Bronchial epithelial cell (primary cell): ENCODE measurements around the gene TPD52L2. TPM values are rescaled to one million over a fixed set of nuclear protein-coding genes. Genes with fewer than 3 reads are reported as not detected.

ENCODE experiments used
- DNase-seq: peaks from one replicate; pipeline ENCODE4 v3.0.0-alpha.2; 2010; ENCODE audit warnings: low read depth
- FAIRE-seq: peaks from 2 replicates; lab custom pipeline; 2011; peaks lifted over from hg19 to GRCh38; lab: Jason Lieb, UNC
- H3K27me3 ChIP-seq: 2 replicates; pipeline ENCODE4 v1.5.1; 2011; ENCODE audit warnings: low read length; ENCODE audit not compliant: control insufficient read depth, insufficient read depth
- H3K36me3 ChIP-seq: 2 replicates; pipeline ENCODE4 v1.5.1; 2011; ENCODE audit warnings: low read length; ENCODE audit not compliant: control insufficient read depth, insufficient read depth
- H3K4me3 ChIP-seq: 2 replicates; pipeline ENCODE4 v1.5.1; 2011; ENCODE audit warnings: mild to moderate bottlenecking, low read depth, low read length, control low read depth
- total RNA-seq: library from RNA; depleted of rRNA; stranded (reverse); fragments of >200 nt; gene quantifications from 2 replicates; pipeline ENCODE4 v1.2.1, GENCODE V29; 2014
- TF ChIP-seq, protein P1 (sequence below): IDR thresholded peaks from 2 replicates; pipeline ENCODE4 v1.5.1; 2011; ENCODE audit warnings: mild to moderate bottlenecking, moderate library complexity, low read length, control low read depth, inconsistent platforms; ENCODE audit not compliant: insufficient read depth, severe bottlenecking

TPD52L2 gene
- total RNA-seq, 1 donor from 2014 or later: 172 TPM

DNA sequence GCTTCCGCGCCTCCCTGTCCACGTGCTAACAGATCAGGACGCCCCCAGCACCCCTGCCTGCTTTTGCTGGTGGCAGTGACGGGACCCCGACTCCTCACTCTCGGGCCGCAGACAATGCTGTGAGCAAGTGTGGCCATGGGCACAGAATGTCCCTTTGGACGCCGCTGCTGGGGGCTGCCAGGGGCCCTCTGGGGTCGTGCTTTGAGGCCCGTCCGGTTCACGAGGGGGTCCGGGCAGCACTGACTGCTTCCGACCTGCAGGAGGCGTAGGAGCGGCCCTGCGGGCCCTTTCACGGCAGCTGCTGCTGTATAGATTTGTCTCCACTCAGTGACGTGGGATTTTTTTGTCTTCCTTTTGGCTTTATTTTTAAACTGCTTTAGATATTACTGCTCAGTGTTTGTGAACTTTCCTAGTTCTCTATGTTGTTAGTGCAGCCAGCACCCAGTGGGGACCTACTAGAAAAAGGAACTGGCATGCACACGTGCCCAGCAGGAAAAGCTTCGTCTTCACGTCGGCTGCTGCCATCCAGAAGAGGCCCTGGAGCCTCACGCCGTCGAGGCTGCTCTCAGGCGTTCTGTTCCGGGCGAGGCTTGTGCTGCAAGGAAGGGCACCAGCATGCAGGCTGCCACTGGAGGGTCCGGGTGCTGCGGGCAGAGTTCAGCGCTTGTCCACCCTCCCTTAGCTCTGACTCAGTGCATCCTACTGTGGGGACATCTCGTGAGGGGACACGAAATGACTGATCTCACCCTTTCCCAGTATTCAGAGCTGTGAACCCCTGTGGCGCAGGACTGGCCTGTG lies 69.4 kb downstream of the TPD52L2 start:
- no peaks in the 10 kb centered on the region for H3K27me3 ChIP-seq
- peaks cover 38% of the 10 kb centered on the region for H3K36me3 ChIP-seq
- TF ChIP-seq, protein P1, sequence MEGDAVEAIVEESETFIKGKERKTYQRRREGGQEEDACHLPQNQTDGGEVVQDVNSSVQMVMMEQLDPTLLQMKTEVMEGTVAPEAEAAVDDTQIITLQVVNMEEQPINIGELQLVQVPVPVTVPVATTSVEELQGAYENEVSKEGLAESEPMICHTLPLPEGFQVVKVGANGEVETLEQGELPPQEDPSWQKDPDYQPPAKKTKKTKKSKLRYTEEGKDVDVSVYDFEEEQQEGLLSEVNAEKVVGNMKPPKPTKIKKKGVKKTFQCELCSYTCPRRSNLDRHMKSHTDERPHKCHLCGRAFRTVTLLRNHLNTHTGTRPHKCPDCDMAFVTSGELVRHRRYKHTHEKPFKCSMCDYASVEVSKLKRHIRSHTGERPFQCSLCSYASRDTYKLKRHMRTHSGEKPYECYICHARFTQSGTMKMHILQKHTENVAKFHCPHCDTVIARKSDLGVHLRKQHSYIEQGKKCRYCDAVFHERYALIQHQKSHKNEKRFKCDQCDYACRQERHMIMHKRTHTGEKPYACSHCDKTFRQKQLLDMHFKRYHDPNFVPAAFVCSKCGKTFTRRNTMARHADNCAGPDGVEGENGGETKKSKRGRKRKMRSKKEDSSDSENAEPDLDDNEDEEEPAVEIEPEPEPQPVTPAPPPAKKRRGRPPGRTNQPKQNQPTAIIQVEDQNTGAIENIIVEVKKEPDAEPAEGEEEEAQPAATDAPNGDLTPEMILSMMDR: peak; percentile 42
- FAIRE-seq (no peak), DNase-seq (no peak)
- H3K4me3 ChIP-seq: no peak overlapping the region

GRCh38 chr20:63935447-63935846 lies 70.4 kb downstream of the TPD52L2 start:
- Histone ChIP-seq H3K27me3 (no peaks in the 10 kb centered on the region), H3K4me3 (no peak overlapping the region), H3K36me3 (peaks cover 38% of the 10 kb centered on the region)
- TF ChIP-seq, protein P1: no peak
- DNase-seq: no peak
- FAIRE-seq: no peak

- Histone ChIP-seq H3K27me3 (no peaks in the 10 kb centered on the region), H3K4me3 (no peak overlapping the region), H3K36me3 (peaks cover 23% of the 10 kb centered on the region)
- FAIRE-seq (no peak), DNase-seq (no peak)
- TF ChIP-seq, protein P1: no peak
Observed at GRCh38 chr20:63937596-63937995, 72.5 kb downstream of the TPD52L2 start.

DNA sequence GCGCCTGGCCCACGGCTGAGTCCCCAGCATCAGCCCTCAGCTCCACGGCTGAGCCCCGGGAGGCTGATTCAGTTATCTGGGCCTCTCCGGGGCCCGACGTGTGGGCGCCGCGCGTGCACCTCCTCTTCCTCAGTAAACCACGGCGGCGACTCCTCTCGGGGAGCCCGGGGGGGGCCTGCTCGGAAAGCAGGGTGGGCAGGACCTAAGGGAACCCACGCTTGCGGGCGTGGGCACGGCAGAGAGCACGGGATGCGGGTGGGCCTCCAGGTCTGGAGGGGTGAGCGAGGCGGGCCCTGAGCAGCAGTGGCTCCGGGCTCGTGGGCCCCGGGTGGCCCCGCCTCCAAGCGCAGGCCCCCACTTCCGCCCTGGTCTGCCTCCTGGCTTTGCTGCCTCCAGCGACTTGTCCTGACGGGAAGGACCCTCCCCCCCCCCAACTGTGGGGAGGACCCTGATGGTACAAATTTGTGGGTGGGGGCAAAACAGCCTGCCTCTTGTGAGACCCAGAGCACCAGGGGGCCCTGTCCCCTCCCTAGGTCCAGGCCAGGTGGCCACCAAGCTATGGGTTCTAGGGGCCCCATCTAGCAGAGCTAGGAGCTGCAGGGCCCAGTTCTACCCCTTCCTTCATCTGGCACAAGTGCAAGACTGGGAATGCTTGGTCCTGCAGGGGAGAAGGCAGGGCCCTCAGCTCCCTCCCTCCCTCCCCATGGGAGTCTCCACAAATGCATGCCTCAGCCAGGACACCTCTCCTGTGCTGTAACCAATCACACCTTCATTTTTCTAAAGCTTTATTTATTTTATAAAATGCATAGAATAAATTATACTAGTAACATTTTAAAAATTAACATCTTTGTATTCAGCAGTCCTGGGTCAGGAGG lies 74.2 kb downstream of the TPD52L2 start:
- H3K36me3 ChIP-seq: peaks cover 32% of the 10 kb centered on the region
- TF ChIP-seq, protein P1: no peak
- H3K27me3 ChIP-seq: no peaks in the 10 kb centered on the region
- no peak overlapping the region for H3K4me3 ChIP-seq
- DNase-seq: no peak
- FAIRE-seq: no peak

- FAIRE-seq (no peak), DNase-seq (no peak)
- TF ChIP-seq, protein P1: no peak
- Histone ChIP-seq H3K36me3 (peaks cover 30% of the 10 kb centered on the region), H3K27me3 (no peaks in the 10 kb centered on the region), H3K4me3 (no peak overlapping the region)
Observed at GRCh38 chr20:63940071-63940471, 75.0 kb downstream of the TPD52L2 start.
